ENCODE measurements around the gene FURIN.
"Not testable (repeated sequence)": the region's sequence is repeated elsewhere in the genome, so short reads cannot be mapped to it uniquely, and the experiment has no call there.

Gene FURIN

GRCh38 chr15:90868261-90868689, at the start of gene FURIN:
Gene FURIN, plus strand, starts transcription at chr15:90868588. Its CDS starts 7,153 bp downstream, at chr15:90875741.
- no peak for DNase-seq (ENCODE audit: low read depth in 2 of 2)

DNA sequence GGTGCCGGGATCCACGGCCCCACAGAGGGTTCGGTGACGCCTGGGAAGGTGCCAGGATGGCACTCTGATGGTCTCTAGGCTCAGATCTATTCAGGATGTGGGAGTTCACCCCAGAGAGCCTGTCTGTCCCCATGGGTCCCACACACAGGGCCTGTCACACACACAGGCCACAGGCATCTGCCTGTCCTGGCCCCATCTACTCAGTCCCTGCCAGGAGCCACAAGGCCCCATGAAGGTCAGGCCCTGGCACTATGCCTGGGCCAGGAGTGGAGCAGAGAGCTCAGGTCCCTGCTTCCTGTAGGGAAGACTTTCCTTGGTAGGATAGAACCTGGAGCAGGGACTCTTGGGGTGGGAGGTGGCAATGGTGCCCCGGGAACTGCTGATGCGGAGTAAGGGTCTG, 49.0 kb upstream of the FURIN start:
- no peak for DNase-seq (ENCODE audit: low read depth in 2 of 2)

- no peak for DNase-seq (ENCODE audit: low read depth in 2 of 2)
Measured at GRCh38 chr15:90819850-90820249, 48.5 kb upstream of the FURIN start.

- no peak for DNase-seq (ENCODE audit: low read depth in 2 of 2)
Measured at GRCh38 chr15:90820481-90820880, 47.9 kb upstream of the FURIN start.

GRCh38 chr15:90822204-90822955, 46.0 kb upstream of the FURIN start:
- no peak for DNase-seq (ENCODE audit: low read depth in 2 of 2)

- DNase-seq (ENCODE audit: low read depth in 2 of 2), result no peak
Measured at GRCh38 chr15:90823455-90823974, 44.9 kb upstream of the FURIN start.

DNA sequence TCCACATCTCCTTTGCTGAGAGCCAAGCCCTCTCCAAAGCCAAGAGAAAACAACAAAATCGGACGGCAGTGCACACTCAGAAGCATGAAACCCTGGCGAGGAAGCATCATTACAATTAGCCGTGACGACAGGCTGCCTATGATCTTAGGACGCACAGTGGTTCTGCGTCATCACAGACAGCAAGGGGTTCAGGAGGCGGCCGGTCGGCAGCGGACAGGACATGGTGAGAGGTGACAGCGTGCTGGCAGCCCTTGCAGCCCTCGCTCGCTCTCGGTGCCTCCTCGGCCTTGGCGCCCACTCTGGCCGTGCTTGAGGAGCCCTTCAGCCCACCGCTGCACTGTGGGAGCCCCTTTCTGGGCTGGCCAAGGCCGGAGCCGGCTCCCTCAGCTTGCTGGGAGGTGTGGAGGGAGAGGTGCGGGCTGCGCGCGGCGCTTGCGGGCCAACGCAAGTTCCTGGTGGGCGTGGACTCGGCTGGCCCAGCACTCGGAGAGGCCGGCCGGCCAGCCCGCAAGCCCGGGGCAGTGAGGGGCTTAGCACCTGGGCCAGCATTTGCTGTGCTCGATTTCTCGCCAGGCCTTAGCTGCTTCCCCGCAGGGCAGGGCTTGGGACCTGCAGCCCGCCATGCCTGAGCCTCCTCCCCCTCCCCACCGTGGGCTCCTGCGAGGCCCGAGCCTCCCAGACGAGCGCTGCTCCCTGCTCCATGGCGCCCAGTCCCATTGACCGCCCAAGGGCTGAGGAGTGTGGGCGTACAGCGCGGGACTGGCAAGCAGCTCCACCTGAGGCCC, 43.1 kb upstream of the FURIN start:
- DNase-seq (ENCODE audit: low read depth in 2 of 2), result not testable (repeated sequence)

DNA sequence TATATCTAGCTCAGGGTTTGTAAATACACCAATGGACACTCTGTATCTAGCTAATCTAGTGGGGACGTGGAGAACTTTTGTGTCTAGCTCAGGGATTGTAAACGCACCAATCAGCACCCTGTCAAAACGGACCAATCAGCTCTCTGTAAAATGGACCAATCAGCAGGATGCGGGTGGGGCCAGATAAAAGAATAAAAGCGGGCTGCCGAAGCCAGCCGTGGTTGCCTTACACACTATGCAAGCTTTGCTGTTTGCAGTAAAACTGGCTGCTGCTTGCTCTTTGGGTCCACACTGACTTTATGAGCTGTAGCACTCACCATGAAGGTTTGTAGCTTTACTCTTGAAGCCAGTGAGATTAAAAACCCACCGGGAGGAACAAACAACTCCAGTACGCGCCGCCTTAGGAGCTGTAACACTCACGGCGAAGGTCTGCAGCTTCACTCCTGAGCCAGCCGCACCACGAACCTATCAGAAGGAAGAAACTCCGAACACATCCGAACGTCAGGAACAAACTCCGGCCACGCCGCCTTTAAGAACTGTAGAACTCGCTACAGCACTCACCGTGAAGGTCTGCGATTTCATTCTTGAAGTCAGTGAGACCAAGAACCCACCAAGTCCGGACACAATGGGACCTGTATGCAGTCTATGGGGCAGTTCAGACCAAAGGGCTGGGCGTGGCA, 42.0 kb upstream of the FURIN start:
- DNase-seq (ENCODE audit: low read depth in 2 of 2), result not testable (repeated sequence)

DNA sequence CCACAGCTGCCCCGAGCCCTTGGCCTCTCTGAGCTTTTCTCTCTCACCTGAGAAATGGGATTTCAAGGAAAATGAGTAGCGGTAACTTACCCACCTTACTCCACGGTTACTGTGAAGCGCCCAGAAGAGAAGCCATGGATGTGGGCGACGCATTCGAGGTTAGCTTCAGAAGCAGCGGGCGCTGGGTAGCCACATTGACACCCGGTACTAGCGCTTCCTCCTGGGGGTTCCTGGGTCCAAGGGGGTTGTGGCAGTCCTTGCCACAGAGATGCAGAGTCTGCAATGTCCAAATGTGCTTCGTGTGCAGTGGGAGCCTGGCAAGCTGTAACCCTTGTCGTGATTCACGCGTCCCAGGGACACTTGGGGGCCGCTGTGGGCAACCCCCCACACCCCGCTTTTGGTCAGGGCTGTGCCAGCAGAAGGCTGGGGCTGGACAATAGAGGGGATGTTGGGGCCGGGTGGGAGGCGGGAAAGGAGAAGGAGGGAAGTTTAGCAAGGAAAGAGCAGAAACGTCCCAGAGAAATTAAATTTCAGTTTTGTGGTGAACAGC, 41.4 kb upstream of the FURIN start:
- DNase-seq (ENCODE audit: low read depth in 2 of 2), result no peak

- DNase-seq (ENCODE audit: low read depth in 2 of 2), result no peak
Measured at GRCh38 chr15:90828111-90828510, 40.3 kb upstream of the FURIN start.

DNA sequence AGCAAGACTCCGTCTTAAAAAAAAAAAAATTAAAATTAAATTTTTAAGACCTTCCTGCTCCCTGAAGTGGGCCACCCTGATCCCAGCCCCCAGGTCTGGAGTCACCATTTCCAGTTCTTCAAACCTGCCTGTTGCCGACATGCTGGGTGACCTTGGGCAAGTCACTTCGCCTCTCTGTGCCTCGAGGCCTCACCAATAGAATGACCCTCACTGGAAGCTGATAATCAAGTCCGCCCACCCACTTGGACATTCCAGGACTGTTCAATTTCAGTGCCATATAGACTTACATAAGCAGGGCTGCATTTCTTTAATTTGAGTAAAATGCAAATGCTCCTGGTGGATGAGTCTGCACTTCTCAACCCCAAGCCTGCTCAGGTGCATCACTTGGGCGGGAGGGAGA, 39.3 kb upstream of the FURIN start:
- no peak for DNase-seq (ENCODE audit: low read depth in 2 of 2)

GRCh38 chr15:90829942-90830440, 38.4 kb upstream of the FURIN start:
- no peak for DNase-seq (ENCODE audit: low read depth in 2 of 2)

DNA sequence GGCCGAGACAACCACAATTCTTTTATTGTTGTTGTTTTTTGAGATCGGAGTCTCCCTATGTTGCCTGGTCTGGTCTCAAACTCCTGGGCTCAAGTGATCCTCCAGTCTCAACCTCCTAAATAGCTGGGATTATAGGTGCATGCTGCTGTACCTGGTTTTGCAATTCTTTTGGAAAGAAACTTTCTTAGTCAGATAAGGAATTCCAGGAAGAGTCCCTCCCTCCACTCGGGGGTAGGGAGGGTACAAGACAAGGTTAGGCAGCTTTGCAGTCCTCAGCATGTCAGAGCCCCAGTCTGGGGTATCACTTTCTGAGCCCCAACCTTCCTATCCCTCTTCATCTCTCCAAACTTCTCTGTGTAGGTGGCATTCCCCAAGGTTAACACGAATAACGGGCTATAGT, 33.8 kb upstream of the FURIN start:
- no peak for DNase-seq (ENCODE audit: low read depth in 2 of 2)

GRCh38 chr15:90836296-90836871, 32.0 kb upstream of the FURIN start:
- DNase-seq (ENCODE audit: low read depth in 2 of 2), result peak in 1 of 2 experiments; percentile 10

- DNase-seq (ENCODE audit: low read depth in 2 of 2), result no peak
Measured at GRCh38 chr15:90837094-90837493, 31.3 kb upstream of the FURIN start.

GRCh38 chr15:90838139-90838538, 30.2 kb upstream of the FURIN start:
- DNase-seq (ENCODE audit: low read depth in 2 of 2), result no peak

DNA sequence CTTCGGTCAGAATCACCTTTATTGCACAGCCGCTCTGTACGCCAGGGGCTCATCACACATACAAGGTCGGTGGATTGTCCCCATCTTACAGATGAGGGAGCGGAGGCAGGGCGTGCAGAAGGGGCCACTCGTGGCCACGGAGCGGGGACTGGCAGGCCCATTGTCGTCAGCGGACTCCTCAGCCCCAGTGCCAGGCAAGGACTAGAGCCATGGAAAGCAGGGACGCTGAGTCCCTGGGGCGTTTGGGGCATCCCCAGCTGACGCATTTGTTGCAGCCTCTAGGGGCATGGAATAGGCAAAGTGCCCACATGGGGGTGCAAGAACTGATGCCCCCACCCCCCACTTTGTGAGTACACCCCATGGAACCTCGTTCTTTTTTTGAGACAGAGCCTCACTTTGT, 29.8 kb upstream of the FURIN start:
- DNase-seq (ENCODE audit: low read depth in 2 of 2), result no peak

DNA sequence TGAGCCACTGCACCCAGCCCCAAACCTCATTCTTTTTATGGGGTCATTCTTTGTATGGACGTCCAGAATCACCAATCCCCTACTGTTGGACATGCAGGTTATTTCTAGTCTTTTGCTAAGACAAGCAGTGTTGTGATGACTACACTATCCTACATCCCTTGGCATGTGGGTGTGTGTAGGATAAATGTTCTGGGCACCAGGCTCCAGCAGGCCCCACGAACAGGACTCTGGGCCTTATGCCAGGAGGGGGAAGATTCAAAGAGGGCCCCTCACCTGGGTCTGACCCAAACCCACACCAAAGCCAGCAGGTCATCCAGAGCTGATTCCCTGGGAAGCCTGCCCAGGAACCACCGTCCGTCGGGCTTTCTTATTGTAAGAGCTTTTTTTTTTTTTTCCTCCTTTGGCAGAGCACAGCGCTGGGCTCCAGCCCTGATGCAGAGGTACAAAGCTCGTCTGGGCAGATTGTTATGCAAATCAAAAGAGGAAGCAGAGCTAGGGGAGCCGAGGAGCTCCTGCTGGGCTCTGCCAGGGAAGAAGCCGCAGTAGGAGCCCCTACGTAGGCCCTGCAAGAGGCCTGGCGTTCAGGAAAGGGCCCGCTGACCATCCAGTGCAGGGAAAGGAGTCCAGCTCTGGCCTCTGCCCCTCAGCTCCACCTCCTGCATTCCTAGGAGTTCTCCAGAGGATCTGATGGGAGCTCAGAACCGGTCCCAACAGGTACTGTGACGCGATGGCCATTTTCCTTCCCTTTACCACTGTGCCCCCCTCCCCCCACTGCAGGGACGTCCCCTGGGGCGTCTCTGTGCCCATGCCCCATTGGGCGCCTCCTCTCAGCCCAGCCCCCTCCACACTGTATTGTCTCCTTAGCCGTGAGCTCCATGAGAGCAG, 29.0 kb upstream of the FURIN start:
- no peak for DNase-seq (ENCODE audit: low read depth in 2 of 2)

DNA sequence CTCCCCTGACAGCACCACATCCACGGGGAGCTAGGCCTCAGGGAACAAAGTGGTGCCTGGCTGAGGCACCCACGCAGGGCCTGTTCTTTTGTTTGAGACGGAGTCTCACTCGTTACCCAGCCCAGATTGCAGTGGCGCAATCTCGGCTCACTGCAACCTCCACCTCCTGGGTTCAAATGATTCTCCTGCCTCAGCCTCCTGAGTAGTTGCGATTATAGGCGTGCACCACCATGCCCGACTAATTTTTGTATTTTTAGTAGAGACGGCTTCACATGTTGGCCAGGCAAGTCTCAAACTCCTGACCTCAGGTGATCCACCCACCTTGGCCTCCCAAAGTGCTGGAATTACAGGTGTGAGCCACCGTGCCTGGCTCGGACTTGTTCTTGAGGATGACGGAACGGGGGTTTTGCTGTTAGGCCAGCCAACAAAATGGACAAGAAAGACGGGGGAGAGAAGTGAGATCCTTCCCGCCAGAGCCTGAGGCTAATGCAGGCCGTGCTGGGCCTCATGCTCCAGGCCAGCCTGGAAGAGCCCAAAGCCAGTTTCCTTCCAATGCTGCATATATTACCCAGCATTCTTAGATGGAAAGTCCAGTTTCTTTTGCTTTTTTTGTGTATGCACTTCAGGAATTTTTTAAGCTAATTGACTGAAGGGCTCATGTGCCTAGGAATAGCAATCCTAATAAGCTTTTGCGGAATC, 28.1 kb upstream of the FURIN start:
- no peak for DNase-seq (ENCODE audit: low read depth in 2 of 2)

- DNase-seq (ENCODE audit: low read depth in 2 of 2), result no peak
Measured at GRCh38 chr15:90840954-90841353, 27.4 kb upstream of the FURIN start.
